GM03348 (cell line): ENCODE data around the gene CXCL8.

Experiments
- DNase-seq: peaks from one replicate; pipeline ENCODE4 v3.0.0; 2012; ENCODE audit warnings: low spot score

The CXCL8 gene

GRCh38 chr4:73718375-73719373, 21.7 kb upstream of the CXCL8 start:
- DNase-seq = peak; percentile 17

DNA sequence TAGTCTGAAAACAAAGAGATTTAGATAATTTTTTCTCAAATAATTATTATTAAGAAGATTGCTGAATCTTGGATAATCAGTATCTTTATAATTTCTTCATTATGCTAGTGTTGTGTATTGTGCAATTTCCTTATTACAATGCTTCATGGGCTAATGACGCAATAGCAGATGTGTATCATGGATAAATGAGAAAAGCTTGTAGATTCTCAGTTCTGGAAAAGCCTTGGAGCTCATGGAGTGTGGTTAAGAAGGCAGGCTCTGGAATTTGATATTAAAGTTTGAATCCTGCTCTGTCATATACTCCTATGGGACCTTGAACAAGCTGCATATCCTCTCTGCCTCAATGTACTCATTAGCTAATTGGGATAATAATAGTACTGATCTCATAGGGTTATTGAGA, 18.9 kb upstream of the CXCL8 start:
- DNase-seq = peak; percentile 52

- DNase-seq = peak; percentile 19
These were observed 18.5 kb upstream of the CXCL8 start for GRCh38 chr4:73721909-73722308.

- DNase-seq = no peak
These were observed 17.3 kb upstream of the CXCL8 start for GRCh38 chr4:73723023-73723422.

DNA sequence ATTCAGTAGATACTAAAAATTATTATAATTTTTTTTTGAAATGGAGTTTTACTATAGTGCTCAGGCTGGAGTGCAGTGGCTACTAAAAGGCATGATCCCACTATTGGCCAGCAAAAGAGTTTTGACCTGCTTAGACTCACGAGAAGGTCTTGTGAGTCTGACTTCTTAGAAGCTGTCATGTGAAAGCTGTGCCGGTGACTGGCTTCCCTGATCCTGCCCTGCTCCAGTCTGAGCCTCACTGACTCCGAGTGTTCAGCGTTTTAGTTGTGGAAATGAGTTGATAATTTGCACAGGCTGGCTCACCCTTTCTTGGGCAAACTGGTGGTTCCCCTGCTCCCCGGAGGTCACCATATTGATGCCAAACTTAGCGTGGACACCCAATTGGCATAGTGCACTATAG, 16.4 kb upstream of the CXCL8 start:
- no peak for DNase-seq

DNA sequence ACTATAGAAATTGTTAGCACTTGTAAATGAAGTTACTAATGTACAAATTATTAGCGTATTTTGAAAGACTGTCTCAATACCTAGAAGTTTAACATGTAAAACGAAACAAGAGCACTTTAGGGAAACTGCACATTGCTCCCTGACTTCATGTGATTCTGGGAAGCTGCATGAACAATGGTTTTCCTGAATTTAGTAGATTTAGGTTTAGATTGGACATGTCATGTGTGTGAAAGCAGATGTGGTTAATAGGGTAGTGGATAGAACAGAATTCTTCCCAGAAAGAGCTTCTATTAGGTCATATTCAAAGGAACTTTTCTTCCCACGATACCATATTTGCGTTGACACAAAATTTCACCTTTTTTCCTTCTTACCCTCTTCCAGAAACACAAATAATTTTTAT, 14.9 kb upstream of the CXCL8 start:
- DNase-seq = no peak

- peak; percentile 81 for DNase-seq
These were observed 14.4 kb upstream of the CXCL8 start for GRCh38 chr4:73725985-73726384.

- DNase-seq = no peak
These were observed 12.7 kb upstream of the CXCL8 start for GRCh38 chr4:73727685-73728084.

- DNase-seq = no peak
These were observed 12.2 kb upstream of the CXCL8 start for GRCh38 chr4:73728091-73728741.

GRCh38 chr4:73729534-73730165, 10.7 kb upstream of the CXCL8 start:
- peak; percentile 79 for DNase-seq

DNA sequence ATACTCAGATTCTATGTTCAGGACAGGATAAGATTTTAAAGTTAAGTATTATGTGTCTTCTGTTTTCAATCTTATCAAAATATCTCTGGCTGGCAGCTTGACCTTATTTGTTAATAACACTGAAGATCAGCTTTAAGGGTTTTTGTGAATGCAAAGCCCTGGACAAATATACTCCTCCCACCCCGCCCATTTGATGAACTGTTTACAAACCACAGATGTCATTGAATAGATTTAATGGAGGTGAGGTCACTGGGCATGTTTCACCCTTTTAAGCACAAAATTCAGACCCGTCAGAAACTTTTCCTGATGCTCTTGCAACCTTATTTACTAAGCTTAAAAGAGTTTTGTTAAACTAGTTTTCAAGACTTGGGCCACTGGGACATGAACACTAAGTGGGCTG, 10.1 kb upstream of the CXCL8 start:
- DNase-seq = peak; percentile 39

DNA sequence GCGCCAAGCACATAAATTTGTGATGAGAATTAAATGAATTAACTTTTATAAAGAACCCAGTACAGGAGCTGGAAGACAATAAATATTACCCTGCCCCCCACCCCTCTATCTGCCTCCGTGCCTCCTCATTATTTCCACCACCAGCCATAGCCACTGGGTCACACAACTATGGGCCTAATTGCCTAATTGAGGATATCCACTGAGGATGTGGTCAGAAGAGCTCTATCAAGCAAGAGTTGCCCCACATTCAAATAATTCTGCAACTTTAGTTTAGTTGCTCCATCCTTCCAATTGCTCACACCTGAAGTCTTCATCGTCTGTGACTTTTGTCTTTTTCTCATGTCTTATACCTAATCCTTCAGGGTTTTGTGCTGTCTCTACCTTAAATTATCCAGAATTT, 9.5 kb upstream of the CXCL8 start:
- no peak for DNase-seq

DNA sequence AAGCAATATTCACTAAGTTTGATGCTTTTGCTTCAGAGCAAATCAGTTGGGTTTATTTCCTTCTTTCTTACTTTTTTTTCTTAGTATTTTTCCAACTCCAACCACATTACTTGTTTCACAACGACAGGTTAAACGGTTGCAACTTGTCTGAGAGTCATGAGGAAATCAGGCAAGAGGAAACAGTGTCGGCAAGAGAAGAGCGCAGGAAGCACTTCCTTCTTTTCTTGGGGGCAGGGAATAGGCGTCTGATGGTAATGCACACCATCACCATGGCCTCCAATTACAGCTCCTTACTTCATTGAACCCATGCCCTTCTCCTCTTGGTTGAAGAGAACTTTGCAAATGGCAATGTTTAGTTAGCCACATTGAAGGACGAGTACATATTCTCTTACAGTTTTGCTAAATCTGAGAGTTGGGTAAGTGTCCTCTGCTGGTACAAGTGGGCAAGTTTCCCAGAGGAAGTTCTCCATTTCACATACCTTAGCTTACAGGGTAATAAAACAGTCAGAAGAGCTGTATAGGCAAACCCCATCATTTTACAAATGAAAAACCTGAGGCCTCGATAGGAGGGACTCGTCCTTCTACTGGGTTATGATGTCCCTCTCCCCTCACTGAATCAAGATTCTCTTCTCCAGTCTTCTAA, 8.3 kb upstream of the CXCL8 start:
- DNase-seq = no peak

DNA sequence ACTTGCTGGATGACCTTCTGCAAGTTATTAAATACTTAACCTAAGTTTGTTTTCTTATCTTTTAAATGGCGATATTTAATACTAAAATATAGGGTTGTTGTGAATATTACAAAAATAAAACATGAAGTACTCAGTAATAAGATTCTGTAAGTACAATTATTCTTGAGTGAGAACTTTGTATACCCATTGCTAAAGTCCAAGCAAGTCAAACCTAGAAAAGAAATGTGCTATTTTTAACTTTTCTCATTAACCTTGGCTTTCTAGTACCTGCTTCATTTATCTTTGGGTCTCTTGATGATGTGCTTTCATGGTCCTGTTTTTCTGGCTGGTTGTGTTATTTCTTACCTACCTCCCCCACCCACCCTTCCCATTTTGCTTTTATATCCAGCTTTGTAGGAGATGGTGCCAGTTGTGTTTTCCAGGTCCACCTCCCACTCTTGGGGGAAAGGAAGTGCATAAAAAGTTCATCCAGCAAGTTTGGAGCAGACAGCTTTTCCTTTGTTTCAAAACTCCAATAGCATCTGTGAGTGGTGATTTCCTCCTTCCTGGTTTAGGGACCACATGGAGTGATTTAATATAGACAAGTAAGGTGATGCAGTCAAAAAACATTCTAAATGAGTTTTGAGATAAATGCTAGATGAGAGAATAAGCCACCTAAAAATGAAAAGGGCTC, 7.5 kb upstream of the CXCL8 start:
- no peak for DNase-seq

DNA sequence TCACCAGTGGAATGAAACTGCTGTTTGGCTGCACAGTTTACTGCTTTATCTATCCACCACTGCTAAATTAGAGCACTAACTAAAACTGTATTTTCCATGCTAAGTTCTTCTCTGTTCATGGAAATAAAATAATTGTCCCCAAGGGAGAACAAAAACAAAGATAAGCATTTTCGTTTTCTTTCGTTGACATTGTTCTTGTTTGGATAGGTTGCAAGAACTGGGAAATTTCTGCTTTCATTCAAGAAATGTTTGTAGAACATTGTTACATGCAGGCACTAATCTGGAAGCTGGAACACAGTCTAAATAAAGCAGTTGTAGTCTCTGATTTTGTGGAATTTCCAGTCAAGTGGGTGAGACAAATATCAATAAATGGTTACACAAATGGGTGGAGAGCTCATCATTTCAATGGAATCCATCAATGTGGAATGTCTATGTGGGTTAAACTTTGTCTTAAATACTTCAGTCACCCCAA, 5.8 kb upstream of the CXCL8 start:
- DNase-seq = peak; percentile 54

DNA sequence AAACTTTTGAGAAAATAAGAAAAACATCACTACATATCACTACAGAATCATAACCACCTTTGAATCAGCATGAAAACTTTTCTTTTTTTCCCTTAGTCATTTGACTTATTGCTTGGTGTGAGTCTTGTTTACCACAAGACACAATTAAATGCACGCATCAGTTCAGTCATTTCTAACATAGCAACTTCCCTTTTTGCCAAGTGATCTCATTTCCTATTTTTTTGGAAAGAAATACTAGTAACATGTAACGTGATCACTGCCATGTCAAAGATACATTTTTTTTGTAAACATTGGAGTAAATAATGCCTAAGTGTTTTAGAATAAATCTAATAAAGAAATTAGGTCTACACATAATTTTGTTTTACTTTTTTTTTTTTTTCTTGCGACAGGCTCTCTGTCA, 5.1 kb upstream of the CXCL8 start:
- peak; percentile 50 for DNase-seq

DNA sequence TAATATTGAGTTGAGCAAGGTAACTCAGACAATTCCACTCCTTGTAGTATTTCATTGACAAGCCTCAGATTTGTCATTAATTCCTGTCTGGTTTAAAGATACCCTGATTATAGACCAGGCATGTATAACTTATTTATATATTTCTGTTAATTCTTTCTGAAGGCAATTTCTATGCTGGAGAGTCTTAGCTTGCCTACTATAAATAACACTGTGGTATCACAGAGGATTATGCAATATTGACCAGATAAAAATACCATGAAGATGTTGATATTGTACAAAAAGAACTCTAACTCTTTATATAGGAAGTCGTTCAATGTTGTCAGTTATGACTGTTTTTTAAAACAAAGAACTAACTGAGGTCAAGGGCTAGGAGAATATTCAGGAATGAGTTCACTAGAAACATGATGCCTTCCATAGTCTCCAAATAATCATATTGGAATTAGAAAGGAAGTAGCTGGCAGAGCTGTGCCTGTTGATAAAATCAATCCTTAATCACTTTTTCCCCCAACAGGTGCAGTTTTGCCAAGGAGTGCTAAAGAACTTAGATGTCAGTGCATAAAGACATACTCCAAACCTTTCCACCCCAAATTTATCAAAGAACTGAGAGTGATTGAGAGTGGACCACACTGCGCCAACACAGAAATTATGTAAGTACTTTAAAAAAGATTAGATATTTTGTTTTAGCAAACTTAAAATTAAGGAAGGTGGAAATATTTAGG, 821 bp downstream of the CXCL8 start:
- no peak for DNase-seq

DNA sequence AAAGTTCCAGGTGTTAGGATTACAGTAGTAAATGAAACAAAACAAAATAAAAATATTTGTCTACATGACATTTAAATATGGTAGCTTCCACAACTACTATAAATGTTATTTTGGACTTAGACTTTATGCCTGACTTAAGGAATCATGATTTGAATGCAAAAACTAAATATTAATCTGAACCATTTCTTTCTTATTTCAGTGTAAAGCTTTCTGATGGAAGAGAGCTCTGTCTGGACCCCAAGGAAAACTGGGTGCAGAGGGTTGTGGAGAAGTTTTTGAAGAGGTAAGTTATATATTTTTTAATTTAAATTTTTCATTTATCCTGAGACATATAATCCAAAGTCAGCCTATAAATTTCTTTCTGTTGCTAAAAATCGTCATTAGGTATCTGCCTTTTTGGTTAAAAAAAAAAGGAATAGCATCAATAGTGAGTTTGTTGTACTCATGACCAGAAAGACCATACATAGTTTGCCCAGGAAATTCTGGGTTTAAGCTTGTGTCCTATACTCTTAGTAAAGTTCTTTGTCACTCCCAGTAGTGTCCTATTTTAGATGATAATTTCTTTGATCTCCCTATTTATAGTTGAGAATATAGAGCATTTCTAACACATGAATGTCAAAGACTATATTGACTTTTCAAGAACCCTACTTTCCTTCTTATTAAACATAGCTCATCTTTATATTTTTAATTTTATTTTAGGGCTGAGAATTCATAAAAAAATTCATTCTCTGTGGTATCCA, 1.6 kb downstream of the CXCL8 start:
- no peak for DNase-seq

GRCh38 chr4:73742490-73743160, 2.3 kb downstream of the CXCL8 start:
- no peak for DNase-seq

- DNase-seq = no peak
These were observed 2.9 kb downstream of the CXCL8 start for GRCh38 chr4:73743281-73743680.
